Astrocyte of the spinal cord (primary cell): Measurements from ENCODE around the gene EDNRB.
A peak's percentile ranks its signal among the peaks of the same experiment; 100 is the strongest.
"Not testable (repeated sequence)": the region's sequence is repeated elsewhere in the genome, so short reads cannot be mapped to it uniquely, and the experiment has no call there.

Experiments
- DNase-seq: peaks from one replicate; pipeline ENCODE4 v3.0.0; 2011; ENCODE audit warnings: low read depth, low spot score
- H3K4me3 ChIP-seq: 2 replicates; pipeline ENCODE4 v1.5.1; 2011; ENCODE audit warnings: low read depth, mild to moderate bottlenecking, low read length, moderate library complexity
- in situ Hi-C: cut with HindIII; loops from 2 replicates; pipeline ENCODE4 v1.10.0; 2017; ENCODE audit warnings: low sequenced_read_pairs
- TF ChIP-seq, protein P1 (sequence below): IDR thresholded peaks from 2 replicates; pipeline ENCODE4 v1.5.1; 2012; ENCODE audit warnings: low read depth, mild to moderate bottlenecking, low read length, inconsistent platforms

EDNRB gene

GRCh38 chr13:77918391-77919245, at the start of gene EDNRB:
TSS of gene EDNRB (minus strand) at chr13:77918831. CDS start at chr13:77918573, 258 bp downstream.
- peak within 1 kb of the TSS; percentile 52 for H3K4me3 ChIP-seq
- TF ChIP-seq, protein P1, sequence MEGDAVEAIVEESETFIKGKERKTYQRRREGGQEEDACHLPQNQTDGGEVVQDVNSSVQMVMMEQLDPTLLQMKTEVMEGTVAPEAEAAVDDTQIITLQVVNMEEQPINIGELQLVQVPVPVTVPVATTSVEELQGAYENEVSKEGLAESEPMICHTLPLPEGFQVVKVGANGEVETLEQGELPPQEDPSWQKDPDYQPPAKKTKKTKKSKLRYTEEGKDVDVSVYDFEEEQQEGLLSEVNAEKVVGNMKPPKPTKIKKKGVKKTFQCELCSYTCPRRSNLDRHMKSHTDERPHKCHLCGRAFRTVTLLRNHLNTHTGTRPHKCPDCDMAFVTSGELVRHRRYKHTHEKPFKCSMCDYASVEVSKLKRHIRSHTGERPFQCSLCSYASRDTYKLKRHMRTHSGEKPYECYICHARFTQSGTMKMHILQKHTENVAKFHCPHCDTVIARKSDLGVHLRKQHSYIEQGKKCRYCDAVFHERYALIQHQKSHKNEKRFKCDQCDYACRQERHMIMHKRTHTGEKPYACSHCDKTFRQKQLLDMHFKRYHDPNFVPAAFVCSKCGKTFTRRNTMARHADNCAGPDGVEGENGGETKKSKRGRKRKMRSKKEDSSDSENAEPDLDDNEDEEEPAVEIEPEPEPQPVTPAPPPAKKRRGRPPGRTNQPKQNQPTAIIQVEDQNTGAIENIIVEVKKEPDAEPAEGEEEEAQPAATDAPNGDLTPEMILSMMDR: peak; percentile 22
- peak; percentile 43 for DNase-seq
- in situ Hi-C loops: no loop called here

DNA sequence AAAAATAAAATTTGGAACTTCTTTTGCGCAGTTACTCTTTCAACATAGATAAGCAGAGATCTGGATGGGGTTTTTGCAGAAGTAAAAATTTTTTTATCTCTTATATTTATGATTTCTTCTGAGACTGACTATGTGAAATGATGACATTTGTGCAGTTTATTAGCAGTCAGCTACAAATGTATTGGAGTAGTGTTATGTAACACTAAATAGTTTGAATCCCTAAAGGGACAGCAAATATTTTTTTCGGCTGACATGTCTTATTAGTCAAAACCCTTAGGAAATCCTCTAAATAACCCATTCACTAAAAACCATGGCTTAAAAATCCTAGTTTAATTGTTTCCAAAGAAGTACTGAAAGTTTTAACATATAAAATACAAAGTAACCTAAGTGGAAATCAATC, 48.0 kb upstream of the EDNRB start:
- in situ Hi-C loops: no loop called here
- H3K4me3 ChIP-seq: no peak overlapping the region
- TF ChIP-seq, protein P1: no peak
- no peak for DNase-seq

GRCh38 chr13:77952737-77953136, 34.1 kb upstream of the EDNRB start:
- in situ Hi-C loops: no loop called here
- TF ChIP-seq, protein P1: no peak
- DNase-seq: no peak
- H3K4me3 ChIP-seq: no peak overlapping the region

GRCh38 chr13:77952276-77952675, 33.6 kb upstream of the EDNRB start:
- TF ChIP-seq, protein P1: no peak
- in situ Hi-C loops: no loop called here
- DNase-seq: no peak
- no peak overlapping the region for H3K4me3 ChIP-seq

DNA sequence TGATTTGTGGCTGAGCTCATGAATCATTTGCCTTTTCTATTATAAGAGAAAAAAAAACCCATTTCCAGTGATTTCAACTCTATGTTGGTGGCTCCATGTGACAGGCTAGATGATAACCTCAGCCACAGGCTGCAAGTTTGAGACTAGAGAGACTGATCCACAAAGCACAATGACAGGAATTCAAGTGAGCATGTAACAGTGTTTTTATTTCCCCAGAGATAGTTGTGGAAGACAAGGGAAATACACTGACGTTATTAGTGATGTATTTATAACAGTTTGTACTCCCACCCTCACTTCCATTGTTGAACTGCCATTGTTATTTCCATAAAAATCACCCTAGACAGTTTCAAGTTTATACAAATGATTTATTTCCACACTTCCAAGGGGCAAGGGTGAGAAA, 27.9 kb upstream of the EDNRB start:
- no peak overlapping the region for H3K4me3 ChIP-seq
- TF ChIP-seq, protein P1: no peak
- no peak for DNase-seq
- in situ Hi-C loops: no loop called here

- DNase-seq, H3K4me3 ChIP-seq, in situ Hi-C loops: not testable (repeated sequence)
Observed at GRCh38 chr13:77935063-77935462, 16.4 kb upstream of the EDNRB start.

GRCh38 chr13:77930430-77930829, 11.8 kb upstream of the EDNRB start:
- TF ChIP-seq, protein P1: no peak
- H3K4me3 ChIP-seq: no peak overlapping the region
- DNase-seq: no peak
- in situ Hi-C loops: no loop called here
